Measurements from ENCODE around the gene TMEM156.
"Not testable (repeated sequence)": the region's sequence is repeated elsewhere in the genome, so short reads cannot be mapped to it uniquely, and the experiment has no call there.

Gene TMEM156

GRCh38 chr4:39002058-39002457 lies 30.2 kb downstream of the TMEM156 start:
- WGBS (ENCODE audit: extremely low coverage, insufficient coverage, insufficient read length), result no CpG with 5 or more reads among the region's 4 CpGs
- not testable (repeated sequence) for H3K4me1 ChIP-seq (ENCODE audit: control insufficient read depth in 1 of 2, insufficient read depth in 2 of 2, low read length in 2 of 2); H3K36me3 ChIP-seq (ENCODE audit: control insufficient read depth in 1 of 2, insufficient read depth in 2 of 2, low read length in 2 of 2); H3K79me1 ChIP-seq (ENCODE audit: low read length); H3K18ac ChIP-seq (ENCODE audit: low read length); H2BK120ac ChIP-seq (ENCODE audit: insufficient read depth, low read length, poor library complexity); H2AK5ac ChIP-seq (ENCODE audit: low read length); H3K9me3 ChIP-seq (ENCODE audit: insufficient read depth, low read depth, low read length); H2BK12ac ChIP-seq (ENCODE audit: low read length); H3K23ac ChIP-seq (ENCODE audit: low read length); H3K27me3 ChIP-seq (ENCODE audit: insufficient read depth, low read length); H3K27ac ChIP-seq (ENCODE audit: low read depth, low read length); H3K9ac ChIP-seq (ENCODE audit: low read length); H4K8ac ChIP-seq (ENCODE audit: low read depth, low read length); H3K4ac ChIP-seq (ENCODE audit: low read depth, low read length); H4K12ac ChIP-seq (ENCODE audit: low read depth, low read length); H3K14ac ChIP-seq (ENCODE audit: low read length); H4K91ac ChIP-seq (ENCODE audit: low read depth, low read length); DNase-seq; H2AFZ ChIP-seq (ENCODE audit: insufficient read depth, low read length, poor library complexity); H2BK5ac ChIP-seq (ENCODE audit: low read depth, low read length, poor library complexity); H3K4me2 ChIP-seq (ENCODE audit: low read length); H3K79me2 ChIP-seq (ENCODE audit: control insufficient read depth, insufficient read depth, low read length, poor library complexity); H3K4me3 ChIP-seq (ENCODE audit: low read depth, low read length)

GRCh38 chr4:38995660-38996005 lies 36.6 kb downstream of the TMEM156 start:
- no peaks in the 10 kb centered on the region for H3K9me3 ChIP-seq (ENCODE audit: insufficient read depth, low read depth, low read length)
- H3K4ac ChIP-seq (ENCODE audit: low read depth, low read length), result no peak overlapping the region
- no peak for DNase-seq
- no peak overlapping the region for H2BK12ac ChIP-seq (ENCODE audit: low read length)
- no peak overlapping the region for H4K91ac ChIP-seq (ENCODE audit: low read depth, low read length)
- no peaks in the 10 kb centered on the region for H3K79me2 ChIP-seq (ENCODE audit: control insufficient read depth, insufficient read depth, low read length, poor library complexity)
- H3K4me3 ChIP-seq (ENCODE audit: low read depth, low read length), result no peak overlapping the region
- no peak overlapping the region for H3K4me2 ChIP-seq (ENCODE audit: low read length)
- H3K36me3 ChIP-seq (ENCODE audit: control insufficient read depth in 1 of 2, insufficient read depth in 2 of 2, low read length in 2 of 2), result no peaks in the 10 kb centered on the region
- H2AK5ac ChIP-seq (ENCODE audit: low read length), result no peak overlapping the region
- no peak overlapping the region for H3K18ac ChIP-seq (ENCODE audit: low read length)
- no peak overlapping the region for H3K14ac ChIP-seq (ENCODE audit: low read length)
- H2BK5ac ChIP-seq (ENCODE audit: low read depth, low read length, poor library complexity), result no peak overlapping the region
- H3K9ac ChIP-seq (ENCODE audit: low read length), result no peak overlapping the region
- WGBS (ENCODE audit: extremely low coverage, insufficient coverage, insufficient read length), result no CpG with 5 or more reads among the region's 2 CpGs
- H3K27ac ChIP-seq (ENCODE audit: low read depth, low read length), result no peak overlapping the region
- no peaks in the 10 kb centered on the region for H3K79me1 ChIP-seq (ENCODE audit: low read length)
- no peaks in the 10 kb centered on the region for H3K4me1 ChIP-seq (ENCODE audit: control insufficient read depth in 1 of 2, insufficient read depth in 2 of 2, low read length in 2 of 2)
- H4K12ac ChIP-seq (ENCODE audit: low read depth, low read length), result no peak overlapping the region
- H2BK120ac ChIP-seq (ENCODE audit: insufficient read depth, low read length, poor library complexity), result no peak overlapping the region
- H3K27me3 ChIP-seq (ENCODE audit: insufficient read depth, low read length), result no peaks in the 10 kb centered on the region
- H4K8ac ChIP-seq (ENCODE audit: low read depth, low read length), result no peak overlapping the region
- H3K23ac ChIP-seq (ENCODE audit: low read length), result no peak overlapping the region
- H2AFZ ChIP-seq (ENCODE audit: insufficient read depth, low read length, poor library complexity), result no peak overlapping the region

GRCh38 chr4:38994135-38994534 lies 38.1 kb downstream of the TMEM156 start:
- H2AFZ ChIP-seq (ENCODE audit: insufficient read depth, low read length, poor library complexity), result no peak overlapping the region
- no peaks in the 10 kb centered on the region for H3K79me1 ChIP-seq (ENCODE audit: low read length)
- H2BK120ac ChIP-seq (ENCODE audit: insufficient read depth, low read length, poor library complexity), result no peak overlapping the region
- H3K36me3 ChIP-seq (ENCODE audit: control insufficient read depth in 1 of 2, insufficient read depth in 2 of 2, low read length in 2 of 2), result no peaks in the 10 kb centered on the region
- no peak overlapping the region for H3K4me2 ChIP-seq (ENCODE audit: low read length)
- no peak overlapping the region for H3K9ac ChIP-seq (ENCODE audit: low read length)
- no peak for DNase-seq
- no peak overlapping the region for H3K14ac ChIP-seq (ENCODE audit: low read length)
- no peaks in the 10 kb centered on the region for H3K27me3 ChIP-seq (ENCODE audit: insufficient read depth, low read length)
- no CpG with 5 or more reads among the region's 4 CpGs for WGBS (ENCODE audit: extremely low coverage, insufficient coverage, insufficient read length)
- no peak overlapping the region for H3K4ac ChIP-seq (ENCODE audit: low read depth, low read length)
- no peak overlapping the region for H2AK5ac ChIP-seq (ENCODE audit: low read length)
- H3K79me2 ChIP-seq (ENCODE audit: control insufficient read depth, insufficient read depth, low read length, poor library complexity), result no peaks in the 10 kb centered on the region
- no peak overlapping the region for H3K18ac ChIP-seq (ENCODE audit: low read length)
- no peak overlapping the region for H3K4me3 ChIP-seq (ENCODE audit: low read depth, low read length)
- H3K9me3 ChIP-seq (ENCODE audit: insufficient read depth, low read depth, low read length), result no peaks in the 10 kb centered on the region
- H4K91ac ChIP-seq (ENCODE audit: low read depth, low read length), result no peak overlapping the region
- no peak overlapping the region for H4K12ac ChIP-seq (ENCODE audit: low read depth, low read length)
- H3K27ac ChIP-seq (ENCODE audit: low read depth, low read length), result no peak overlapping the region
- no peak overlapping the region for H3K23ac ChIP-seq (ENCODE audit: low read length)
- no peak overlapping the region for H2BK5ac ChIP-seq (ENCODE audit: low read depth, low read length, poor library complexity)
- H4K8ac ChIP-seq (ENCODE audit: low read depth, low read length), result no peak overlapping the region
- H3K4me1 ChIP-seq (ENCODE audit: control insufficient read depth in 1 of 2, insufficient read depth in 2 of 2, low read length in 2 of 2), result no peaks in the 10 kb centered on the region
- H2BK12ac ChIP-seq (ENCODE audit: low read length), result no peak overlapping the region

- Histone ChIP-seq H2BK5ac (ENCODE audit: low read depth, low read length, poor library complexity) (no peak overlapping the region), H4K8ac (ENCODE audit: low read depth, low read length) (no peak overlapping the region), H2BK12ac (ENCODE audit: low read length) (no peak overlapping the region), H4K12ac (ENCODE audit: low read depth, low read length) (no peak overlapping the region), H3K9ac (ENCODE audit: low read length) (no peak overlapping the region), H3K4ac (ENCODE audit: low read depth, low read length) (no peak overlapping the region), H3K4me3 (ENCODE audit: low read depth, low read length) (no peak overlapping the region), H3K4me1 (ENCODE audit: control insufficient read depth in 1 of 2, insufficient read depth in 2 of 2, low read length in 2 of 2) (no peaks in the 10 kb centered on the region), H3K14ac (ENCODE audit: low read length) (no peak overlapping the region), H3K9me3 (ENCODE audit: insufficient read depth, low read depth, low read length) (no peaks in the 10 kb centered on the region), H2BK120ac (ENCODE audit: insufficient read depth, low read length, poor library complexity) (no peak overlapping the region), H2AFZ (ENCODE audit: insufficient read depth, low read length, poor library complexity) (no peak overlapping the region), H3K27me3 (ENCODE audit: insufficient read depth, low read length) (no peaks in the 10 kb centered on the region), H3K36me3 (ENCODE audit: control insufficient read depth in 1 of 2, insufficient read depth in 2 of 2, low read length in 2 of 2) (no peaks in the 10 kb centered on the region), H3K18ac (ENCODE audit: low read length) (no peak overlapping the region), H3K79me2 (ENCODE audit: control insufficient read depth, insufficient read depth, low read length, poor library complexity) (no peaks in the 10 kb centered on the region), H2AK5ac (ENCODE audit: low read length) (no peak overlapping the region), H4K91ac (ENCODE audit: low read depth, low read length) (no peak overlapping the region), H3K4me2 (ENCODE audit: low read length) (no peak overlapping the region), H3K79me1 (ENCODE audit: low read length) (no peaks in the 10 kb centered on the region), H3K23ac (ENCODE audit: low read length) (no peak overlapping the region), H3K27ac (ENCODE audit: low read depth, low read length) (no peak overlapping the region)
- DNase-seq, result peak in 1 of 2 donors; percentile 25
- no CpG with 5 or more reads among the region's 3 CpGs for WGBS (ENCODE audit: extremely low coverage, insufficient coverage, insufficient read length)
Measured at GRCh38 chr4:38993683-38994082, 38.5 kb downstream of the TMEM156 start.

Data from trophoblast cell (in vitro differentiated cells and primary cell).